IMR-90 (cell line): ENCODE measurements around the gene LAIR2. TPM values are rescaled to one million over a fixed set of nuclear protein-coding genes. Genes with fewer than 3 reads are reported as not detected.

Source experiments
- ATAC-seq: fragments of 200-7000 bp; cut with Tn5 transposase; 2 replicates; pipeline ENCODE4 v1.9.1; 2020; ENCODE audit warnings: low read depth, mild to moderate bottlenecking, moderate library complexity
- BruUV-seq: library from RNA; stranded (reverse); fragments of 400-500 nt; replicated peaks from 2 replicates; lab custom pipeline; 2021; lab: Mats Ljungman, UMichigan
- CTCF ChIA-PET: fragments of 300-600 bp; formaldehyde crosslinking; extraction: SDS; loops from one replicate; lab custom pipeline; 2021; ENCODE audit warnings: antibody characterized with exemption; lab: Yijun Ruan, JAX
- POLR2A ChIA-PET: fragments of 300-600 bp; sonication (Branson Sonifier 250); formaldehyde crosslinking; loops from one replicate; lab custom pipeline; 2022; ENCODE audit warnings: antibody characterized with exemption; ENCODE audit not compliant: unreplicated experiment; lab: Charles Lee
- DNase-seq: peaks from one replicate; pipeline ENCODE4 v3.0.0; 2013
- H2AFZ ChIP-seq: replicated peaks from 2 replicates; pipeline ENCODE3; 2013; ENCODE audit warnings: low read length, mild to moderate bottlenecking; ENCODE audit not compliant: poor library complexity
- H2AK5ac ChIP-seq: 2 replicates; pipeline ENCODE4 v1.6.1; 2013; ENCODE audit warnings: low read depth, low read length, inconsistent platforms
- H2AK9ac ChIP-seq: replicated peaks from 2 replicates; pipeline ENCODE3; 2013; ENCODE audit warnings: mild to moderate bottlenecking, low read depth, low read length, moderate library complexity; ENCODE audit not compliant: poor library complexity
- H2BK120ac ChIP-seq: 2 replicates; pipeline ENCODE4 v1.6.1; 2013; ENCODE audit warnings: low read depth, low read length, inconsistent platforms
- H2BK15ac ChIP-seq: 3 replicates; pipeline ENCODE4 v1.6.1; 2013; ENCODE audit warnings: low read depth, low read length, inconsistent platforms
- H2BK20ac ChIP-seq: 2 replicates; pipeline ENCODE4 v1.6.1; 2013; ENCODE audit warnings: low read depth, mild to moderate bottlenecking, inconsistent platforms, low read length, moderate library complexity
- H2BK5ac ChIP-seq: 2 replicates; pipeline ENCODE4 v1.6.1; 2013; ENCODE audit warnings: mild to moderate bottlenecking, low read depth, low read length, inconsistent platforms; ENCODE audit not compliant: poor library complexity, severe bottlenecking
- H3K14ac ChIP-seq: replicated peaks from 2 replicates; pipeline ENCODE4 v1.6.1; 2013; ENCODE audit warnings: low read depth, low read length, inconsistent platforms
- H3K18ac ChIP-seq: 2 replicates; pipeline ENCODE4 v1.6.1; 2013; ENCODE audit warnings: low read depth, low read length, control low read depth
- H3K23ac ChIP-seq: 2 replicates; pipeline ENCODE4 v1.6.1; 2013; ENCODE audit warnings: low read depth, low read length, inconsistent platforms
- H3K27ac ChIP-seq: 2 replicates; pipeline ENCODE4 v1.5.1; 2013; ENCODE audit warnings: mild to moderate bottlenecking, control low read depth, low read length; ENCODE audit not compliant: insufficient read depth
- H3K27me3 ChIP-seq: 2 replicates; pipeline ENCODE4 v1.6.1; 2013; ENCODE audit warnings: low read length; ENCODE audit not compliant: control insufficient read depth, insufficient read depth
- H3K36me3 ChIP-seq: 2 replicates; pipeline ENCODE4 v1.6.1; 2013; ENCODE audit warnings: low read length, mixed read lengths; ENCODE audit not compliant: control insufficient read depth, insufficient read depth
- H3K4ac ChIP-seq: 2 replicates; pipeline ENCODE4 v1.6.1; 2013; ENCODE audit warnings: low read depth, low read length, inconsistent platforms
- H3K4me1 ChIP-seq: 2 replicates; pipeline ENCODE4 v1.6.1; 2013; ENCODE audit warnings: low read length, mixed read lengths; ENCODE audit not compliant: control insufficient read depth, insufficient read depth
- H3K4me2 ChIP-seq: 2 replicates; pipeline ENCODE4 v1.6.1; 2013; ENCODE audit warnings: low read depth, mild to moderate bottlenecking, control low read depth, low read length, moderate library complexity
- H3K4me3 ChIP-seq: 2 replicates; pipeline ENCODE4 v1.5.1; 2013; ENCODE audit warnings: low read depth, mild to moderate bottlenecking, control low read depth, low read length, moderate library complexity; ENCODE audit not compliant: insufficient read depth
- H3K56ac ChIP-seq: 2 replicates; pipeline ENCODE4 v1.6.1; 2013; ENCODE audit warnings: low read length, inconsistent platforms; ENCODE audit not compliant: insufficient read depth; ENCODE audit errors: extremely low read depth
- H3K79me1 ChIP-seq, 2 experiments: 2 replicates each; pipeline ENCODE4 v1.6.1; 2013; ENCODE audit warnings: low read length in 2 of 2, inconsistent platforms in 1 of 2, low read depth in 1 of 2
- H3K9ac ChIP-seq: 2 replicates; pipeline ENCODE4 v1.6.1; 2013; ENCODE audit warnings: low read depth, low read length, control low read depth
- H3K9me1 ChIP-seq: 2 replicates; pipeline ENCODE4 v1.6.1; 2013; ENCODE audit warnings: low read length, inconsistent platforms; ENCODE audit not compliant: insufficient read depth
- H3K9me3 ChIP-seq: 2 replicates; pipeline ENCODE4 v1.6.1; 2013; ENCODE audit warnings: low read length; ENCODE audit not compliant: control insufficient read depth, insufficient read depth
- H4K20me1 ChIP-seq: 2 replicates; pipeline ENCODE4 v1.6.1; 2013; ENCODE audit warnings: low read length, inconsistent platforms; ENCODE audit not compliant: insufficient read depth
- H4K5ac ChIP-seq: 2 replicates; pipeline ENCODE4 v1.6.1; 2013; ENCODE audit warnings: mild to moderate bottlenecking, low read depth, low read length, control low read depth
- H4K8ac ChIP-seq, 2 experiments: 2 replicates each; pipeline ENCODE4 v1.6.1; 2013; ENCODE audit warnings: low read depth in 2 of 2, low read length in 2 of 2, control low read depth in 1 of 2, inconsistent platforms in 1 of 2
- H4K91ac ChIP-seq: 2 replicates; pipeline ENCODE4 v1.6.1; 2013; ENCODE audit warnings: low read depth, low read length, inconsistent platforms; ENCODE audit not compliant: insufficient read depth
- CHD1 ChIP-seq: IDR thresholded peaks from 2 replicates; pipeline ENCODE4 v1.6.1; 2012; ENCODE audit warnings: low read depth, low read length, improper control_type of control experiment
- MAZ ChIP-seq: IDR thresholded peaks from 2 replicates; pipeline ENCODE4 v1.6.1; 2012; ENCODE audit warnings: low read depth, mild to moderate bottlenecking, low read length, improper control_type of control experiment, moderate library complexity, borderline replicate concordance
- MXI1 ChIP-seq: IDR thresholded peaks from 2 replicates; pipeline ENCODE4 v1.6.1; 2012; ENCODE audit warnings: low read depth, mild to moderate bottlenecking, low read length, moderate library complexity, borderline replicate concordance
- NFE2L2 ChIP-seq: fragments of 150-350 bp; IDR thresholded peaks from 2 replicates; pipeline ENCODE4 v1.6.1; 2016; ENCODE audit warnings: low read depth, mild to moderate bottlenecking, low read length
- RCOR1 ChIP-seq: IDR thresholded peaks from 2 replicates; pipeline ENCODE4 v1.6.1; 2012; ENCODE audit warnings: mild to moderate bottlenecking, low read length, improper control_type of control experiment; ENCODE audit not compliant: insufficient replicate concordance
- RFX5 ChIP-seq: IDR thresholded peaks from 2 replicates; pipeline ENCODE4 v1.8.0; 2012; ENCODE audit warnings: low read depth, mild to moderate bottlenecking, low read length, moderate library complexity
- SMC3 ChIP-seq: fragments of 150-350 bp; IDR thresholded peaks from 2 replicates; pipeline ENCODE4 v1.6.1; 2016; ENCODE audit warnings: low read depth, mild to moderate bottlenecking, antibody characterized with exemption, low read length, moderate library complexity
- WGBS, 2 experiments: methylation state at CpG; one replicate each; pipeline versions ENCODE4 v1.1.5 to v1.1.7; 2013; ENCODE audit warnings: missing lambda C conversion rate in 2 of 2; ENCODE audit not compliant: insufficient read length in 1 of 2; ENCODE audit errors: extremely low coverage in 2 of 2; 5-methylcytosine and 5-hydroxymethylcytosine counted together
- dilution Hi-C: fragments of 300-500 bp; cut with HindIII; formaldehyde crosslinking; loops from one replicate; pipeline ENCODE4 v1.14.3; 2018; ENCODE audit warnings: low sequenced_read_pairs; ENCODE audit not compliant: unreplicated experiment
- in situ Hi-C: fragments of 300-500 bp; cut with MboI; formaldehyde crosslinking; loops from 3 replicates; pipeline ENCODE4 v1.14.3; 2019; ENCODE audit warnings: low sequenced_read_pairs, inconsistent platforms, mixed read lengths
- intact Hi-C: fragments of 100-400 bp; cut with micrococcal nuclease; formaldehyde crosslinking; loops from 2 replicates; pipeline ENCODE4 v1.10.0; 2022
- polyA plus RNA-seq, 3 experiments: library from polyadenylated mRNA; depleted of rRNA; stranded (reverse); fragments of >200 nt; gene quantifications; 2 replicates each; pipeline ENCODE4 v1.2.3, GENCODE V29; 2012; ENCODE audit warnings: low replicate concordance in 1 of 3
- total RNA-seq: library from RNA; depleted of rRNA; stranded (reverse); fragments of >200 nt; gene quantifications from 2 replicates; pipeline ENCODE4 v1.2.3, GENCODE V29; 2012
- TF ChIP-seq, protein P1 (sequence below): conservative IDR thresholded peaks from 2 replicates; pipeline ENCODE4 v1.5.1; 2012; ENCODE audit warnings: mild to moderate bottlenecking, low read depth, low read length, improper control_type of control experiment
- TF ChIP-seq, protein P2 (sequence below): fragments of 150-350 bp; IDR thresholded peaks from 2 replicates; pipeline ENCODE4 v1.6.1; 2016; ENCODE audit warnings: low read depth, mild to moderate bottlenecking, low read length, moderate library complexity, borderline replicate concordance
- TF ChIP-seq, protein P3 (sequence below): fragments of 150-350 bp; IDR thresholded peaks from 2 replicates; pipeline ENCODE4 v1.6.1; 2017; ENCODE audit warnings: mild to moderate bottlenecking, antibody characterized with exemption, low read length, low read depth

LAIR2 gene
- total and polyA plus RNA-seq, 2 of the 4 experiments (the other 2 are of a cell fraction) = not detected

DNA sequence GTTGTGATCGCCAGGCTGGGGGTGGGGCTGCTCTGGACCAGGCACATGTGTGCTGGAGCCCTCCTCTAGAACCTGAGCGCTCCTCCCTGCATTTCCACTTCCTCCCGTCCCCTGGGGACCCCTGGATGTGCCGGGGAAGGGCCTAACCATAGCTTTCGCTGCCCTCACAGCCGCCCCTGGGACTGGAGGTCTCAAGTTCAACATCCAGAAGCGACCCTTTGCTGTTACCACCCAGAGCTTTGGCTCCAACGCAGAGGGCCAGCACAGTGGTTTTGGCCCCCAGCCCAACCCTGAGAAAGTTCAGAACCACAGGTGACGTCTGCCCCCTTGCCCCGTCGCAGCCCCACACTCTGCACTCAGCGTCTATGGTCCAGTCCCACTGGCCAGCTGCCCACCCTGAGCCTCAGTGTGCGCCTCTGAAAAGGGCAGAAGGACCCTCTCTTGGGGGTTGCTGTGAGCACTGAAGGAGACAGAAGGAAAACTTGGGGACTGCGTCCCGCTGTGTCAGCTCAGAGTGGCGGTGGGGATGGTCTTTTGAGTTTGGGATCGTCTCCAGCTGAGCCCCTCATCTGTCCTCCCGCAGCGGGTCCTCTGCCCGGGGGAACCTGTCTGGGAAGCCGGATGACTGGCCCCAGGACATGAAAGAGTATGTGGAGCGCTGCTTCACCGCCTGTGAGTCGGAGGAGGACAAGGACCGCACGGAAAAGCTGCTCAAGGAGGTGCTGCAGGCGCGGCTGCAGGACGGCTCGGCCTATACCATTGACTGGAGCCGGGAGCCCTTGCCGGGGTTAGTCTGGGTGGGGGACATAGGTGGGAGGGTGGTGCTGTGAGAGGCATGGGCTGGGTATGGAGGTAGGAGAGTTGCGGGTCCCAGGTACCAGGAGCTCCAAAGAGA lies 47.6 kb upstream of the LAIR2 start:
- Histone ChIP-seq H3K9me1 (peaks cover 12% of the 10 kb centered on the region; the same call in 1 of the 2 replicates), H4K91ac (no peak overlapping the region), H4K5ac (no peak overlapping the region), H3K18ac (no peak overlapping the region), H3K23ac (no peak overlapping the region), H3K27me3 (no peaks in the 10 kb centered on the region), H3K27ac (no peak overlapping the region), H3K4me1 (peaks cover 6% of the 10 kb centered on the region), H2AK5ac (no peak overlapping the region), H4K20me1 (peaks cover 86% of the 10 kb centered on the region), H4K8ac (no peak overlapping the region), H2BK20ac (no peak overlapping the region), H3K4me3 (no peak overlapping the region), H3K4me2 (no peak overlapping the region), H3K4ac (no peak overlapping the region), H2AK9ac (no peak overlapping the region), H3K14ac (no peak overlapping the region), H3K9me3 (no peaks in the 10 kb centered on the region), H2BK120ac (no peak overlapping the region), H3K56ac (no peak overlapping the region), H3K36me3 (peaks cover 90% of the 10 kb centered on the region), H2BK15ac (no peak overlapping the region), H3K79me1 (peaks cover 18 to 73% of the 10 kb centered on the region in 2 experiments), H3K9ac (no peak overlapping the region), H2BK5ac (no peak overlapping the region), H2AFZ (no peak overlapping the region)
- DNase-seq = no peak
- in situ Hi-C loops (loop anchor here (10.0 to 25.0 kb wide), 6 partner anchors 250 to 1682 kb away; partner anchors contain the start of genes NAT14, NDUFA3, OSCAR and PRPF31), dilution Hi-C loops (no loop called here), intact Hi-C loops (no loop called here)
- ATAC-seq = no peak
- TF ChIP-seq, protein P1, sequence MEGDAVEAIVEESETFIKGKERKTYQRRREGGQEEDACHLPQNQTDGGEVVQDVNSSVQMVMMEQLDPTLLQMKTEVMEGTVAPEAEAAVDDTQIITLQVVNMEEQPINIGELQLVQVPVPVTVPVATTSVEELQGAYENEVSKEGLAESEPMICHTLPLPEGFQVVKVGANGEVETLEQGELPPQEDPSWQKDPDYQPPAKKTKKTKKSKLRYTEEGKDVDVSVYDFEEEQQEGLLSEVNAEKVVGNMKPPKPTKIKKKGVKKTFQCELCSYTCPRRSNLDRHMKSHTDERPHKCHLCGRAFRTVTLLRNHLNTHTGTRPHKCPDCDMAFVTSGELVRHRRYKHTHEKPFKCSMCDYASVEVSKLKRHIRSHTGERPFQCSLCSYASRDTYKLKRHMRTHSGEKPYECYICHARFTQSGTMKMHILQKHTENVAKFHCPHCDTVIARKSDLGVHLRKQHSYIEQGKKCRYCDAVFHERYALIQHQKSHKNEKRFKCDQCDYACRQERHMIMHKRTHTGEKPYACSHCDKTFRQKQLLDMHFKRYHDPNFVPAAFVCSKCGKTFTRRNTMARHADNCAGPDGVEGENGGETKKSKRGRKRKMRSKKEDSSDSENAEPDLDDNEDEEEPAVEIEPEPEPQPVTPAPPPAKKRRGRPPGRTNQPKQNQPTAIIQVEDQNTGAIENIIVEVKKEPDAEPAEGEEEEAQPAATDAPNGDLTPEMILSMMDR = no peak
- no peak for TF ChIP-seq RFX5
- no peak for TF ChIP-seq CHD1
- no peak for TF ChIP-seq RCOR1
- TF ChIP-seq, protein P2, sequence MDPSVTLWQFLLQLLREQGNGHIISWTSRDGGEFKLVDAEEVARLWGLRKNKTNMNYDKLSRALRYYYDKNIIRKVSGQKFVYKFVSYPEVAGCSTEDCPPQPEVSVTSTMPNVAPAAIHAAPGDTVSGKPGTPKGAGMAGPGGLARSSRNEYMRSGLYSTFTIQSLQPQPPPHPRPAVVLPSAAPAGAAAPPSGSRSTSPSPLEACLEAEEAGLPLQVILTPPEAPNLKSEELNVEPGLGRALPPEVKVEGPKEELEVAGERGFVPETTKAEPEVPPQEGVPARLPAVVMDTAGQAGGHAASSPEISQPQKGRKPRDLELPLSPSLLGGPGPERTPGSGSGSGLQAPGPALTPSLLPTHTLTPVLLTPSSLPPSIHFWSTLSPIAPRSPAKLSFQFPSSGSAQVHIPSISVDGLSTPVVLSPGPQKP = no peak
- TF ChIP-seq NFE2L2 = no peak
- TF ChIP-seq MXI1 = no peak
- TF ChIP-seq MAZ = no peak
- TF ChIP-seq, protein P3, sequence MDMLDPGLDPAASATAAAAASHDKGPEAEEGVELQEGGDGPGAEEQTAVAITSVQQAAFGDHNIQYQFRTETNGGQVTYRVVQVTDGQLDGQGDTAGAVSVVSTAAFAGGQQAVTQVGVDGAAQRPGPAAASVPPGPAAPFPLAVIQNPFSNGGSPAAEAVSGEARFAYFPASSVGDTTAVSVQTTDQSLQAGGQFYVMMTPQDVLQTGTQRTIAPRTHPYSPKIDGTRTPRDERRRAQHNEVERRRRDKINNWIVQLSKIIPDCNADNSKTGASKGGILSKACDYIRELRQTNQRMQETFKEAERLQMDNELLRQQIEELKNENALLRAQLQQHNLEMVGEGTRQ = no peak
- no peak for TF ChIP-seq SMC3
- BruUV-seq = no TSS peak
- WGBS, 2 experiments = 92% methylated on average over 9 of the region's 33 CpGs; no CpG with 5 or more reads in 1 of the 2 experiments
- ChIA-PET CTCF (no interaction called here), POLR2A (no interaction called here)
